CD8-positive, alpha-beta memory T cell (primary cell): ENCODE results near the gene SLC22A23. TPM values are rescaled to one million over a fixed set of nuclear protein-coding genes. Genes with fewer than 3 reads are reported as not detected.

Experiments used
- CTCF ChIA-PET: fragments of 350-600 bp; sonication (Branson Sonifier 250); formaldehyde crosslinking; loops from one replicate; lab custom pipeline; 2021; ENCODE audit warnings: antibody characterized with exemption; lab: Charles Lee
- POLR2A ChIA-PET: fragments of 350-600 bp; sonication (Branson Sonifier 250); formaldehyde crosslinking; loops from one replicate; lab custom pipeline; 2021; ENCODE audit warnings: antibody characterized with exemption; lab: Charles Lee
- DNase-seq, 5 donors: peaks; one replicate each; pipeline versions ENCODE4 v3.0.0 to v3.0.0-alpha.2; 2020 to 2022; ENCODE audit warnings: mixed read lengths in 1 of 5
- H3K27ac ChIP-seq: one replicate; pipeline ENCODE4 v1.7.0; 2013; ENCODE audit warnings: low read depth, mild to moderate bottlenecking, low read length, moderate library complexity
- H3K27me3 ChIP-seq: 2 replicates; pipeline ENCODE4 v1.7.0; 2013; ENCODE audit warnings: low read length, mild to moderate bottlenecking; ENCODE audit not compliant: insufficient read depth, poor library complexity, severe bottlenecking
- H3K36me3 ChIP-seq: 2 replicates; pipeline ENCODE4 v1.7.0; 2013; ENCODE audit warnings: mild to moderate bottlenecking, low read length, moderate library complexity; ENCODE audit not compliant: insufficient read depth
- H3K4me1 ChIP-seq: 2 replicates; pipeline ENCODE4 v1.7.0; 2013; ENCODE audit warnings: mild to moderate bottlenecking, low read length, moderate library complexity; ENCODE audit not compliant: insufficient read depth
- H3K4me3 ChIP-seq: 2 replicates; pipeline ENCODE4 v1.7.0; 2013; ENCODE audit warnings: mild to moderate bottlenecking, low read length
- H3K9me3 ChIP-seq: 2 replicates; pipeline ENCODE4 v1.7.0; 2013; ENCODE audit warnings: mild to moderate bottlenecking, low read length
- H3K27ac Mint-ChIP-seq, 8 donors: one replicate each; pipeline ENCODE4 v1.8.0; 2020 to 2021; ENCODE audit warnings: mixed read lengths in 8 of 8, mild to moderate bottlenecking in 6 of 8, inconsistent platforms in 3 of 8, moderate library complexity in 3 of 8
- H3K27me3 Mint-ChIP-seq, 2 donors: one replicate each; pipeline ENCODE4 v1.8.0; 2020 to 2021; ENCODE audit warnings: mixed read lengths in 2 of 2, mild to moderate bottlenecking in 1 of 2, moderate library complexity in 1 of 2
- H3K36me3 Mint-ChIP-seq, 3 donors: one replicate each; pipeline ENCODE4 v1.8.0; 2020 to 2021; ENCODE audit warnings: mixed read lengths in 3 of 3, inconsistent platforms in 1 of 3, mild to moderate bottlenecking in 1 of 3
- H3K4me1 Mint-ChIP-seq, 3 donors: one replicate each; pipeline ENCODE4 v1.8.0; 2020 to 2021; ENCODE audit warnings: mixed read lengths in 3 of 3, inconsistent platforms in 1 of 3, mild to moderate bottlenecking in 1 of 3
- H3K4me3 Mint-ChIP-seq, 7 donors: one replicate each; pipeline ENCODE4 v1.8.0; 2020 to 2021; ENCODE audit warnings: mixed read lengths in 7 of 7, mild to moderate bottlenecking in 6 of 7, moderate library complexity in 4 of 7, inconsistent platforms in 2 of 7
- H3K9me3 Mint-ChIP-seq, 5 donors: one replicate each; pipeline ENCODE4 v1.8.0; 2020 to 2022; ENCODE audit warnings: mixed read lengths in 5 of 5, mild to moderate bottlenecking in 3 of 5, moderate library complexity in 2 of 5, inconsistent platforms in 1 of 5
- polyA plus RNA-seq: library from polyadenylated mRNA; unstranded; fragments of 300-500 nt; fragmentation: Illumina TruSeq; gene quantifications from one replicate; pipeline ENCODE4 v1.2.3, GENCODE V29; 2021
- total RNA-seq, 2 experiments: library from RNA; stranded (reverse); gene quantifications; one replicate each; pipeline ENCODE4 v1.2.3, GENCODE V29; 2021

SLC22A23 gene
- total and polyA plus RNA-seq, 3 experiments from 2014 or later = 0.39 to 0.78 (median 0.47) TPM

DNA sequence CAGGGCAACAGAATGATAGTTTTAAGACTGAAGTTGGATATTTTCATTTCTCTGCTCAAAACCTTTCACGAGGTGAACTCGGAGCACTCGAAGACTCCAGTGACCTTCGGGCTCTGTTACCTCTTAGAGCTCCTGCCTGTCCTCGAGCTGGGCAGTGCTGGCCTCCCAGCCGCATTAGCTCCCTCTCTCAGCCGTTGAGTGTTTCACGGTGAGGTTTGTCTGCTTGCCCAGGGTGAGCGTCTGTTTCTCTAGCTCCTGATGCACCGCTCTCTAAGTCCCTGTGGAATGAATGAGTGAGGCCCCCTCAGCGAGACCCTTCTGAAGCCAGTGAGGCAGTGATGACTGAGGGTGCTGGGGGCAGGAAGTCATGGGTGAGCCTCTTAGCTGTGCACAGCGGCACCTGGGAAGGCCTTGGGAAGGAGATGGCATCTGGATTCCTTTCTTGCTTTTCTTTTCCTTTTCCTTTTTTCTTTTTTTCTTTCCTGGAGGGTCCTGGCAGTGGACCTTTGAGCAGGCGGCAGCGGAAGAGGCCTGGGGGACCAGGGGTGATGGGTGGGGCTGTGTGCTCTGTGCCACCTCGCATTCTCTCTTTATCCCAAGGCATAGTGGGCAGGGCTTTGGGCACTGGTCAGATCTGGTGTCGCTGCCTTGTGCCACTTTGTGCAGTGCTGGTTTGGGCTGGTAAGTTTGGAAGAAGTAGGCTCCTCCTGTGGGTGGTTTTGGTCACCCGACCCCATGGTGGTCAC lies 195.9 kb downstream of the SLC22A23 start:
- Mint-ChIP-seq H3K4me1 (peaks cover 42 to 63% (median 59%) of the 10 kb centered on the region in 3 donors), H3K27ac (peak overlapping the region; percentile 47 to 84 (median 71)), H3K4me3 (peak overlapping the region; percentile 64 to 100 (median 93)), H3K27me3 (peaks cover 0 to 5% of the 10 kb centered on the region in 2 donors), H3K9me3 (no peaks in the 10 kb centered on the region), H3K36me3 (peaks cover 0 to 39% (median 0%) of the 10 kb centered on the region in 3 donors)
- Histone ChIP-seq H3K36me3 (peaks cover 16% of the 10 kb centered on the region), H3K27me3 (no peaks in the 10 kb centered on the region), H3K27ac (peak overlapping the region; percentile 20), H3K9me3 (no peaks in the 10 kb centered on the region), H3K4me1 (peaks cover 33% of the 10 kb centered on the region), H3K4me3 (peak overlapping the region; percentile 28)
- ChIA-PET POLR2A (no interaction called here), CTCF (interaction anchor here (1.7 to 6.2 kb wide), 2 partner anchors 8 to 9 kb away, joined by 4 to 35 read pairs; no protein-coding TSS in a partner anchor)
- DNase-seq = no peak

DNA sequence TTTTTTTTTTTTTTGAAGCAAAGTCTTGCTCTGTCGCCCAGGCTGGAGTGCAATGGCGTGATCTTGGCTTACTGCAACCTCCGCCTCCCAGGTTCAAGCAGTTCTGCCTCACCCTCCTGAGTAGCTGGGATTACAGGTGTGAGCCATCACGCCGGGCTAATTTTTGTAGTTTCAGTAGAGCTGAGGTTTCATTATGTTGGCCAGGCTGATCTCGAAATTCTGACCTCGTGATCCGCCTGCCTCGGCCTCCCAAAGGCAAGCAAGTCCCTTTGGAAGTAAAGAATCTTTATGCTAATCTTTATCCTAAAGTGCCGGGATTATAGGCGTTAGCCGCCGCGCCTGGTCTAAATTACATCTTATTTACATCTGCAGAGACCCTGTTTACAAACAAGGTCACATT lies 196.6 kb downstream of the SLC22A23 start:
- no peak for DNase-seq
- H3K4me3 Mint-ChIP-seq = peak overlapping the region; percentile 74 to 100 (median 96)
- H3K36me3 ChIP-seq = peaks cover 13% of the 10 kb centered on the region
- H3K9me3 Mint-ChIP-seq = no peaks in the 10 kb centered on the region
- peaks cover 0 to 6% of the 10 kb centered on the region in 2 donors for H3K27me3 Mint-ChIP-seq
- POLR2A ChIA-PET = interaction anchor here (0.5 to 0.6 kb wide), 2 partner anchors 192 to 236 kb away, joined by 3 read pairs; partner anchors contain the start of gene RIPK1
- peak overlapping the region in 3 of 8 donors; percentile 69 to 92 (median 77) for H3K27ac Mint-ChIP-seq
- no peaks in the 10 kb centered on the region for H3K27me3 ChIP-seq
- peaks cover 0 to 38% (median 0%) of the 10 kb centered on the region in 3 donors for H3K36me3 Mint-ChIP-seq
- peak overlapping the region; percentile 28 for H3K4me3 ChIP-seq
- H3K4me1 Mint-ChIP-seq = peaks cover 42 to 61% (median 59%) of the 10 kb centered on the region in 3 donors
- CTCF ChIA-PET = interaction anchor here (1.2 to 1.7 kb wide), 3 partner anchors 9 to 31 kb away, joined by 3 to 4 read pairs (median 4); no protein-coding TSS in a partner anchor
- peak overlapping the region; percentile 20 for H3K27ac ChIP-seq
- no peaks in the 10 kb centered on the region for H3K9me3 ChIP-seq
- H3K4me1 ChIP-seq = peaks cover 33% of the 10 kb centered on the region

DNA sequence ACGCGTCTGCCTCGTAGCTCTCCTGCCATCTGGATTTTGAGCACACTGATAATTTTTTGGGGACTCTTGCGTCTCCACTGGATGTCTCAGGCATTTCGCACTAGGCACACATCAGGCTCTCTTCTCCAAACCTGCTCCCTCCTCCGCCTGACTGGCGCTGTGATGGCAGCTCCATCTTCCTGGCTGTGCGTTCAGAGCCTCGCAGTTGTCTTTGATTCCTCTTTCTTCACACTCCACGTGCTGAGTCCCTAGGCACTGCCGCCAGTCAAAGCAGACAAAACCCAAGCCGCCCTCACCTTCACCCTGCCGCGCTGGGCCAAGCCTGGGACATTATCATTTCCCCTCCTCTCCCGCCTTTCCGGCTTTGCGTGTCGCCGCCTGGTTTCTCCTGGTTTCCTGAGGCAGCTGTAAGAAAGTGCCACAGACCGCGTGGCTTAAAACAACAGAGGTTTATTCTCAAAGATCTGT lies 197.3 kb downstream of the SLC22A23 start:
- Mint-ChIP-seq H3K27ac (peak overlapping the region; percentile 85 to 99 (median 96)), H3K4me3 (peak overlapping the region; percentile 91 to 100 (median 96)), H3K4me1 (peaks cover 36 to 53% (median 51%) of the 10 kb centered on the region in 3 donors), H3K27me3 (peaks cover 0 to 6% of the 10 kb centered on the region in 2 donors), H3K9me3 (no peaks in the 10 kb centered on the region), H3K36me3 (peaks cover 0 to 30% (median 0%) of the 10 kb centered on the region in 3 donors)
- Histone ChIP-seq H3K9me3 (no peaks in the 10 kb centered on the region), H3K27me3 (no peaks in the 10 kb centered on the region), H3K27ac (peak overlapping the region; percentile 65), H3K4me1 (peaks cover 33% of the 10 kb centered on the region), H3K4me3 (peak overlapping the region; percentile 59), H3K36me3 (peaks cover 11% of the 10 kb centered on the region)
- ChIA-PET POLR2A (interaction anchor here (0.6 to 1.0 kb wide), 3 partner anchors 141 to 762 kb away, joined by 3 to 4 read pairs (median 3); partner anchors contain the start of genes BPHL and RIPK1), CTCF (interaction anchor here (0.8 to 2.2 kb wide), 6 partner anchors 8 to 139 kb away, joined by 3 to 7 read pairs (median 4); no protein-coding TSS in a partner anchor)
- DNase-seq = peak in 3 of 5 donors; percentile 7 to 55 (median 11)

DNA sequence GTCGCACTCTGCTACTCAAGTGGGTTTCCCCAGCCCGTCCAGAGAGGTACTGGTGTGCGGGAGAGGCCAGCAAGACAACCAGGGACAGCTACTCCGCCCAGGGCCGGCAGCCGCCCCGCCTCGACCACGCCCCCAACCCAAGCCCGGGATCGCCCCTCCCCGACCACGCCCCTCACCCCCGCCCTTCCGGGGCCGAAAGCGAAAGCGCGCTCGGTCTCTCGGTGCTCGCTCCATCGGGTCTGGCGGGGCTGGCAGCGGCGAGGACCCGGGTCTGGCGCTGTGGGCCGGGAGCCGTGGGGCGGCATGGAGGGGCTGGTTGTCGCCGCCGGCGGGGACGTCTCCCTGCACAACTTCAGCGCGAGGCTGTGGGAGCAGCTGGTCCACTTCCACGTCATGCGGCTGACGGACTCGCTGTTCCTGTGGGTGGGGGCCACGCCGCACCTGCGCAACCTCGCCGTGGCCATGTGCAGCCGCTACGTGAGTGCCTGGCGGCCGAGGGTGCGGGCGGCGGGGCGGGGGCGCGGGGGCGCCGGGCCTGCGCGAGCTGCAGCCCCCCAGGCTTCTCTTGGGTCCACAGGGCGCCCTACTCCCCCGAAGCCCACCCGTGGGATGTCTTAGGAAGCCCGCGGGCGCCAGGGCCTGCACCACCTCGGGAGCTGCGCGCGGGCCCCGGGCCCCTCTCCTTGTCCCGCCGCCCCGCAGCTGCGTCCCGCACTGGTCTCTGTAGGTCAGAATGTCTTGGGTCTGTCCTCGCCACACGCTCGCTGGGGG lies 197.9 kb downstream of the SLC22A23 start, which contains the start of gene PSMG4:
Gene PSMG4 (plus strand): TSS at position 228 of the 771 bp plus-strand sequence. CDS start 76 bp downstream, at position 304.
- Histone ChIP-seq H3K4me1 (peaks cover 33% of the 10 kb centered on the region), H3K4me3 (peak within 1 kb of the TSS; percentile 59), H3K36me3 (peaks cover 5% of the 10 kb centered on the region), H3K9me3 (no peaks in the 10 kb centered on the region), H3K27me3 (no peaks in the 10 kb centered on the region), H3K27ac (peak within 1 kb of the TSS; percentile 65)
- peak; percentile 87 to 92 (median 92) for DNase-seq
- Mint-ChIP-seq H3K27me3 (peaks cover 0 to 6% of the 10 kb centered on the region in 2 donors), H3K36me3 (peaks cover 0 to 24% (median 0%) of the 10 kb centered on the region in 3 donors), H3K4me3 (peak within 1 kb of the TSS; percentile 91 to 100 (median 96)), H3K27ac (peak within 1 kb of the TSS; percentile 85 to 99 (median 96)), H3K4me1 (peaks cover 38 to 47% (median 47%) of the 10 kb centered on the region in 3 donors), H3K9me3 (no peaks in the 10 kb centered on the region)
- CTCF ChIA-PET = interaction anchor here (0.8 to 2.2 kb wide), 7 partner anchors 7 to 138 kb away, joined by 3 to 7 read pairs (median 3); partner anchors contain the start of gene TUBB2A
- POLR2A ChIA-PET = interaction anchor here (0.9 to 1.0 kb wide), 2 partner anchors 141 to 762 kb away, joined by 3 to 4 read pairs; partner anchors contain the start of gene BPHL

DNA sequence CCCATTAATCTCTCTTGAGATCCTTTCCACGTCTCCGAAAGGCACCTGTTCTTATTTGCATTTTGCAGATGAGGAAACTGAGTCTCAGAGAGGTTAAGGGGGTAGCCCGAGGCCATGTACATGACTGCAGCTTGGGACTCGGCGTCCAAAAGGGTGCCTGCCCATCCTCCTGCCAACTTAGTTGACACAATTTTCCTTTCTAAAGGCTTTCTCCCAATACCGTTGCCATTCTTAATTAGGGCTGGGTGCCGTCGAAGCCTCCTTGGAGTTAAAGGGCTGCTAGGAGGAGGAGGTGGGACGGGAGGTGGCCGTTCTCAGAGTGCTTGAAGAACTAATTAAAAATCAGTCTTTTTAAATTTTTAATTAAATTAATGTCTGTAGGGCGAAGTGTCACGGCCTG lies 198.6 kb downstream of the SLC22A23 start:
- H3K27ac ChIP-seq = peak overlapping the region; percentile 14

DNA sequence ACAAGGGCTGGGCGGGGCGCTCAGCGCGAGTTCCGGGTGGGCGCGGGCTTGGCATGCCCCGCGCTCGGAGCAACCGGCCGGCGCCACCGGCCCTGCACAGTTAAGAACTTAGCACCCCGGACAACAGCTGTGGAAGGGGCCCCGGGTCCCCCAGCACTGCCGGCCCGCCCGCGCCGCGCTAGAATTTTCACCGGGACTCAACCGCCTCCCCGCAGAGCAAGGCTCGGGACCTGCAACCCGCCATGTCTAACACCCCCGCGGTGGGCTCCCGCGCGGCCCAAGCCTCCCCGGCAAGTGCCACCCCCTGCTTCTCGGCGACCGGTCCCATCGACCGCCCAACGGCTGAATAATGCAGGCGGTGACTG lies 203.3 kb downstream of the SLC22A23 start:
- CTCF ChIA-PET = interaction anchor here (1.0 to 4.1 kb wide), 5 partner anchors 16 to 139 kb away, joined by 3 to 28 read pairs (median 5); no protein-coding TSS in a partner anchor
- peaks cover 7 to 12% (median 11%) of the 10 kb centered on the region in 3 donors for H3K4me1 Mint-ChIP-seq
- H3K9me3 Mint-ChIP-seq = peaks cover 0 to 2% (median 0%) of the 10 kb centered on the region in 5 donors

More for the DNA sequence above, 198.6 kb downstream of the SLC22A23 start:
- Mint-ChIP-seq H3K27ac (peak overlapping the region in 2 of 8 donors; percentile 50 to 66), H3K4me3 (peak overlapping the region; percentile 52 to 90 (median 78)), H3K9me3 (no peaks in the 10 kb centered on the region), H3K36me3 (peaks cover 0 to 18% (median 0%) of the 10 kb centered on the region in 3 donors), H3K4me1 (peaks cover 34 to 40% (median 40%) of the 10 kb centered on the region in 3 donors), H3K27me3 (peaks cover 0 to 6% of the 10 kb centered on the region in 2 donors)
- Histone ChIP-seq H3K9me3 (no peaks in the 10 kb centered on the region), H3K4me3 (peak overlapping the region; percentile 59), H3K4me1 (peaks cover 33% of the 10 kb centered on the region), H3K27me3 (no peaks in the 10 kb centered on the region), H3K36me3 (no peaks in the 10 kb centered on the region)
- ChIA-PET POLR2A (no interaction called here), CTCF (interaction anchor here (1.1 to 2.2 kb wide), 2 partner anchors 101 to 138 kb away, joined by 3 to 7 read pairs; partner anchors contain the start of gene TUBB2A)
- DNase-seq = no peak

More for the DNA sequence above, 203.3 kb downstream of the SLC22A23 start:
- Histone ChIP-seq H3K4me1 (peaks cover 12% of the 10 kb centered on the region), H3K4me3 (no peak overlapping the region), H3K27ac (no peak overlapping the region), H3K27me3 (peaks cover under 1% of the 10 kb centered on the region), H3K9me3 (no peaks in the 10 kb centered on the region), H3K36me3 (no peaks in the 10 kb centered on the region)
- Mint-ChIP-seq H3K27ac (no peak overlapping the region), H3K27me3 (peaks cover 8 to 23% of the 10 kb centered on the region in 2 donors), H3K4me3 (no peak overlapping the region), H3K36me3 (peaks cover 0 to 5% (median 0%) of the 10 kb centered on the region in 3 donors)
- POLR2A ChIA-PET = no interaction called here
- no peak for DNase-seq
